Fibroblast of upper back skin (primary cell): ENCODE results near the gene TRIM21.
A peak's percentile ranks its signal among the peaks of the same experiment; 100 is the strongest.
"Not testable (repeated sequence)": the region's sequence is repeated elsewhere in the genome, so short reads cannot be mapped to it uniquely, and the experiment has no call there.

ENCODE experiments used
- DNase-seq: peaks from one replicate; pipeline ENCODE4 v3.0.0-alpha.2; 2013

The TRIM21 gene

DNA sequence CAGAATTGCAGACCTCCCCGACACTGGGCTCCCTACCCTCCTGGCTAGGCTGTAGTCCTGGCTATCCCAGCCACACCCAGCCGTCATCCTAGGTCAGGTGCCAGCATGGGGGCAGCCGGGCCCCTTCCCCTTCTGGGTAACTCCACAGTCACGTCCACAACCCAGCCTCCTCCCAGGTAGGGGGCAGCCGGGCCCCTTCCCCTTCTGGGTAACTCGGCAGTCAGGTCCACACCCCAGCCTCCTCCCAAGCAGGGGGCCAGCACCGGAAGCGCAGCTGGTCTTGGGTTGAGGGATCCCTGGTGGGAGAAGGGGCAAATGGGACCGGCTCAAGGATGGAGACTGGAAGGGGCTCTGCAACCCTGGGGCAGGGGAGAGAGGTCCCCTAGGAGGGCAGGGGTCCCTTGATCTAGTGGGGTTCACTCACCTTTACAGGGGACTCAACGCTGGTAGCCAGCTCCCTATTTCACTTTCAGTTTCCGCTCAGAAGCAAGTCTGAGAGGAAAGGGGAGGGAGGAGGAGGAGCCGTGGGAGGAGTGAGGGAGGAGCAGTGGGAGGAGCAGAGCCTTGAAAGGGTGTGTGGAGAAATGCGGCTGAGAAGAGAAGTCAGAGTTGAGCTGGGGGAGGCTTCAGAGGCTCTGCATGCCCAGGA, at the start of gene TRIM21:
Gene TRIM21, minus strand, starts transcription at position 494 of the 649 bp plus-strand sequence. CDS start 3,293 bp downstream, outside the sequence.
- peak; percentile 80 for DNase-seq

DNA sequence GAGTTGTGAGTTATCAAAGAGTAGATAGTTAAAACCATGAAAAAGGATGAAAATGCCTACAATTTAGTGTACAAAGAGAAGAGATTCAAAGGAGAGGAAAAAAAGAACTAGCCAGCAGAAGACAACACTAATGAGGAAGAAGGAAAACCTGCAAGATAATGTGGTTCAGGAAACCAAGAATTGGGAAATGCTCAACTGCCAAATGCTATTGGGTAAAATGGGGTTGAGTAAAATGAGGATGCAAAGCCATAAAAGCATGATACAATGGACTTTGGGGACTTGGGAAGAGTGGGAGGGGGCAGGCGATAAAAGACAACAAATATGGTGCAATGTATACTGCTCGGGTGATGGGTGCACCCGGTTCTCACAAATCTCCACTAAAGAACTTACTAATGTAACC, 48.0 kb upstream of the TRIM21 start:
- no peak for DNase-seq

DNA sequence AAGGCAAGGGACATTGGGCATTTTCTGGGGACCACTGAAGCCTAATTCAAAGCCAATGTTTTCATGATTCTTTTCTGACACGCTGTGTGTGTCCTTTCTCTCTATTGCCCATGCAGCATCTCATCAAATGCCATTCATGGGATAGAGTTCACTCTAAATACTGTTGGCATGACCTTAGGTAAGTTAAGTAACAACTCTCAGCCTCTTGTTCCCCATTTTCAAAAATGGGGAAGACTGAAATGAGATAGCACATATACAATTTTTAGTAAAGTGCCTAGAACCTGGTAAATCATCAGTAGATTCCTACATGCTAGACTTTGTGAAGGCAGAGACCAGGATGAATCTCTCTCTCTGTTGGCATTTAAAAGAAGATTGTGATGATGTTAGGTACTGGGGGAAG, 42.9 kb upstream of the TRIM21 start:
- no peak for DNase-seq

DNA sequence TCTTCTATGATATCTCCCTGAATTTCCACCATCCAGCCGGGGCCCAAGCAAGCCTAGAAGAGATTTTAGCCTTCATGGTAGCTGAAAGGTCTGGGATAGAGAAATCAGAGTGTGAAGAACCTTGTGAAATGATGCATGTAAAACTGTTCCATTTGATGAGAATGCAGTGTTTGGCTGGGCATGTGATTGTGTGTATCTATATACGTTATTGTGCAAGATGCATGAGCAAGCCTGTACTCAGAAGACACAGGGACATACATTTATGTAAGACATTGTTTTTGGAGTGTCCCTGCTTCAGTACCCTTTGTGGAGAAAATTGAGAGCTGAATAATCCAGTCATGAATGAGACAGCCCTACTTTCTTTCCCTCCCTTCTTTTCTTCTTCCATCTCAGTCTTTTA, 40.4 kb upstream of the TRIM21 start:
- DNase-seq: no peak

DNA sequence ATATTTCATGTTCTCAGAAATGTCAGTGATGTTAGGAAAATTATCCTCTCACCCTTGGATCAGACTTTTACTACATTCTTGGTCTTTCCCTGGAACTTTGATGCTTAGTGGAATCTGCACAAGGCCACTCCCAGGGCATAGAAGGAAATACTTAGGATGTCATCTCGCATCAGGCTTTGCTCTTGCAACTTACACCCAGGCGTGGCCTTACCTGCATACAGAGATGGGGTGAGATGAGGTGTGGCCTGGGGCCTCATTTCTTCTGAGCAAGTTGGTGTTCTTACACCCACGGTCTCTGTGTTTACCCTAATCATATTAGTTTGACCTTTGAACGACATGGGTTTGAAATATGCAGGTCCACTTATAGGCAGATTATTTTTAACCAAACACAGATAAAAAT, 36.5 kb upstream of the TRIM21 start:
- DNase-seq: no peak

DNA sequence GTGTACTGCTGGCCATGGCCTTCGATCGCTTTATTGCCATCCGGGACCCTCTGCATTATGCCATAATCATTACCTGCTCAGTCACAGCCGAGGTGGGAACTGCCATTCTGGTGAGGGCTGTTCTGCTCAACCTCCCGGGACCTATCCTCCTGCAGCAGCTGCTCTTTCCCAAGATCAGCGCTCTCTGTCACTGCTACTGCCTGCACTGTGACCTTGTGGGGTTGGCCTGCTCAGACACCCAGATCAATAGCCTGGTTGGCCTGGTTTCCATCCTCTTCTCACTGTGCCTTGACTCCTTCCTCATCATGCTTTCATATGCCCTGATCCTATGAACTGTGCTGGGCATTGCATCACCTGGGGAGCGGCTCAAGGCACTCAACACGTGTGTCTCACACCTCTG, 24.9 kb upstream of the TRIM21 start:
- DNase-seq: no peak

DNA sequence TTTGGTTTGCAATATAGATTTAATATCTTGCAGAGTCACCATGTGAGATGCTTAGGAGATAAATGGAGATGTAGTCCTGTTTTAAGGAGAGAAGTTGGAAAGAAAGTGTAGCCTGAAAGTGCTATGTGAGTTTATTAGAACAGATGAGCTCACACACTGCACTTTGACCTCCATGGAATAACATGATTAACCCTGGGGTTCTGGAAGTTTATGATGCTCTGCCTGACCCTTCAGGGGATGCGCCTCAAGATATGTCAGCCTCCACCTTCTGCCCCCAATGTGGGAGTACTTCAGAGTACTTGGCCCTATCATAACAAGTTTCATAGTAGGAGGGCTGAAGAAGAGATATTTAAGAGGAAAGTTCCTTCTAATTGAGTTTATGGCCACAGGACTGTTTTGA, 23.3 kb upstream of the TRIM21 start:
- no peak for DNase-seq

DNA sequence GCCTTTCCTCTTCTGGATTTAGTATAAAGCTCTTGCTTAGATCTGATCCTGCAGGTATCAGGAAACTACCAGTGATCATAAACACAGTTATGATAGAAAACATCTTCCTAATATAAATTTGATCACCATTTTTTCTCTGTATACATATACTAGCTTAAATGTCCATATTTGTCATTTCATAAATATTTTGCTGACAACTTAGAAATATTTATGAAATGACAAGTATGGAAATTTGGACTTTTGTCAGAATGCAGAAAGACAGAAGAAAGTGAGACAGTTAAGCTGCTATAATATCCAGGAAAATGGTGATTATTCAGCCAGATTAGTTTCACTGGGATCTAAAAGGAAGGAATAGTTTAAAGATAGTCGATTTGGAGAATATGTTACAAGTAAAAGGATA, 22.8 kb upstream of the TRIM21 start:
- DNase-seq: no peak

DNA sequence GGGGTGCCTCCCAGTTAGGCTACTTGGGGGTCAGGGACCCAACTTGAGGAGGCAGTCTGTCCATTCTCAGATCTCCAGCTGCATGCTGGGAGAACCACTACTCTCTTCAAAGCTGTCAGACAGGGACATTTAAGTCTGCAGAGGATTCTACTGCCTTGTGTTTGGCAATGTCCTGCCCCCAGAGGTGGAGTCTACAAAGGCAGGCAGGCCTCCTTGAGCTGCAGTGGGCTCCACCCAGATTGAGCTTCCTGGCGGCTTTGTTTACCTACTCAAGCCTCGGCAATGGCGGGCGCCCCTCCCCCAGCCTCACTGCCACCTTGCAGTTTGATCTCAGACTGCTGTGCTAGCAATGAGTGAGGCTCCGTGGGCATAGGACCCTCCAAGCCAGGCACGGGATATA, 12.7 kb upstream of the TRIM21 start:
- not testable (repeated sequence) for DNase-seq

DNA sequence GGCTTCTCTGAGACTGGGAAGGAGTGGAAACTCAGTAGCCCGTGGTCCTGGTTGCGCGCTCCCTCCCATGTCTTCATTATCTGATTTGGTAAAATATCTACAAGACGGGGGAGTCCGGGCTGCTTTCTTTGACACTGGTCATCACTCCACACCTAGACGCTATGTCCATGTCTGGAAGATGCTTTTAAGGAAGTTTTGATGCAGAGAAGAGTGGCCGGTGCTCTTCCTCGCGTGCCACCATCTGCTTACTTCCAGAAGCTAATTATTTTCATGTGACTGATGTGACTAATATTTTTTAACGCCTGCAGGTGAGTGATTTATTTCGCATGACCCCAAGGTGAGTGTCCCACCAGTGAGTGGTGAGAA, 339 bp upstream of the TRIM21 start:
- DNase-seq: no peak

DNA sequence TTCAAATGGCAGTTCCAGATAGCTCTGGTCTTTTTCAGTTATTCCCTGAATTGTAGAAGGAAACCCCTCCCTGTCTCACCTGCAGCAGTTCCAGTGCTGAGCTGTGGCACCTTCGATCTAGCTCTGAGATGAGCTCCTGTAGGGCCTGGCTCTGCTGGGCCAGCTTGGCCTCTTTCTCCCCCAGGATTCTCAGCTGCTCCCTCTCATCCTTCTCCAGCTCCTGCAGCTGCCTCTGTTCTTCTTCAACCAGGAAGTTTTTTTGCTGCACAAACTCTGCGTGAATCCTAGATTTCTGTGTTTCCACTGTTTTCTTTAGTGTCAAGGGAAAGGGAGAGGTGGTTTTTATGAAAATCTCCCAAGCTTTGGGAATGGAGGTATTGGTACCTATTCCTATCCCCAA, 5.3 kb downstream of the TRIM21 start:
- no peak for DNase-seq

DNA sequence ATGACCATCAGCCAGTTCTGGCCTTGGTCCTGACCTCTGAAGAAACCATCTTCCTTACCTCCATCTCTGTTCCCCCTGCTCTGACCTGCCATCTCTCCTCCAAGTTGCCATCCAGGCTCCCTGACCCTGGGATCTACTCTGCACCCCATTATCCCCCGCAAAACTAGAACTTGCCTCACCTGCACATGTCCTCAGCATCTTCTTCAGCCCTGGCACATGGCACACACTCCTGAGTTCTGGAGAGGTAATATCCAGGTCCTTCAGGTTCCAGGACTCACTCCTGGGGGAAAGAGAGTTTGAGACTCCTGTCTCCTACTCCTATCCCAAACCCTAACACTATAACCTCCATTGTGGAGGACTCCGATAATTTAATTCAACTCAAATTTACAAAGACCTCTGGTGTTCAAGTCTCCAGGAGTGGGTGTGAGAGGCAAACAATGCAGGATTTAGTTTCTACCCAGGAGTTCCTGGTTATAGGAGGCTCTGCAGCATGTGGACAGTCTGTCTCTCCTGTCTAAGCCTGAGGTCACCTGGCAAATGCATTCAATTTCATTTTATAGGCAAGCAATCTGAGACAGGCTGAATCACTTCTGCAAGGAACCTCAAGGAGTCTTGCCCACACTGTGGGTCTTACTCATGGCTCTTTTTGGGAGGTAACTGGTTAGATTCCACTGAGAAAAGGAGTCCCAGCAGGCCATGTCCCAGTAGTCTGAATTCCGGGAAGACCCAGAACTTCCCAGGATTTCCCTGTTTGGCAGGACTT, 7.3 kb downstream of the TRIM21 start:
- DNase-seq: no peak

DNA sequence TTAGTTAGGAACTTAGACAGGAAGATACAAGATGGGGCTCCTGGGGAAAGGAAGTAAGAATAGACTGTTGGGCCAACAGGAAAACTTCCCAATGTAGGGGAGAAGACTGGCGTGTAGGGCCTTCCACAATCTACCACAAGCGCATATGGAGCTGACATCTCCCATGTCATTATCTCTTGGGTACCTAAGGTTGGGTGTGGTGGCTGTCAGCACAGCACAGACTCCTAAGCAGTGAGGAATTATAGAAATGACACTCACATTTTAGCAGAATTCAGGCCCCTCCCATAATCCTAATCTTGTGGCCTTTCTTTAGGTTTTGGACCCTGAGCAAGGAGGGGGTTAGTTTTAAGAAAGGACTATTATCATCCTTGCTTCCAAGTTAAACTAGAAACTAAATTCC, 11.6 kb downstream of the TRIM21 start:
- no peak for DNase-seq

DNA sequence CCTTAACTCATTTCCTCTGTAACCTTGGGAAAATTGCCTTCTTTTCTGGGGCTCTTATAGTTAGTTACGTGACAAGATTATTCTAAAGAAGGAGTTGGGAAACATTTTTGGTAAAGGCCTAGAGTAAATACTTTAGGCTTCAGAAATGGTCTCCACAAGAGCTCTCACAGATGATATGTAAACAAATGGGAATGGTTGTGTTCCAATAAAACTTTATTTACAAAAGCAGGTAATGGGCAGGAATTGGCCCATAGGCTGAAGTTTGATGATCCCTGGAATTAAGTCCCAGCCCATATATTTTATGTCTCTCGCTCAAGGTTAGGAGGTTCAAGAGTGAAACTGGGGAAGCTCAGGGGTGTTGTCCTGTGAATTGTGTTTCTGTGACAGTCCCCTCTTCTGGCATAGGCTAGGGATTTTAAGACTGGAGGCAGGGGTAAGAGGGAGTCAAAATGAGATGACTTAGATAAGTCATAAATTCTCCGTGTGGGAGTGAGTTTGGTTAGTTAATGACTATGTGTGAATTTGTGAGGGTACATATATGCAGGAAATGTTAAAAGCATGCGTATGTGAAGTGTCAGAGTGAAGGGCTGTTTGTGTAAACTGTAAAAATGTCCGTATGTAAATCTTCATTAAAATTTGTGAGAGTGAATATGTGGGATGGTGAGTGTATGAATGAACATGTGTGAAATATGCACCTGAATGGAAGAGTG, 17.9 kb downstream of the TRIM21 start:
- no peak for DNase-seq

DNA sequence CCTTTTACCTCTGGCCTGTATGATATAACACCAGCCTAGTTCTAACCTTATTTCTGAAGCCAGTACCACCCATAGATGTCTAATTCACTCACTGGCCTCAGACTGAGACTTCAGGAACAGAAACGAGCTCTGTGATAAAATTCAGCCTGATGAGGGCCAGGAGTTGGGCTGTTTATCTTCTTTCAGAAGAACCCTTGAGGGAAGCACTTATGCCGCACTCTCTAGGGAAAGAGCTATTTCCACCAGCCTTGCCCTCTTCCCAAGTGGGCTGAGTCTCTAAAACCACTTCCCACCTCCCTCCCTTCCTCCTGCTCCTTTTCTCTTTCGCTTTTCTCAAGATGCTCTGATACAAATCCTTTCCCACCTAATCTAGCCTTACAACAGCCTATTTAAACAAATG, 23.3 kb downstream of the TRIM21 start:
- no peak for DNase-seq

DNA sequence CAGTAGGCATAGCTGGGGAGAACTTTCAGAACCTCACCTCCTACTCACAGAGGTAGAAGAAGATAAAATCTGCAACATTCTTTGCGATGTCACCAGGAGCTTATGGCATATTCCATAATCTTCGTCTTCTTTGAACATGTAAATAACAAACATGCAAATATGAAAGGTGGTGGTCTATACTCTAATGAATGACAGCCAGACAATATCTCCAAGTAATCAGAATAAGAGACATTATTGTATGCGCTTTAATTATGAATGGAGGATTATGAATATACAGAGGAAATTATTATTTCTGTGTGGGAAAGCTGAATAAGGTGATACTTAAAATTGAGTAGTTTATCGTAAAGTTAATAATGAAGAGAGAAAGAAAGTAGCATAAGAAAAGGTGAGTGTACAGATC, 25.2 kb downstream of the TRIM21 start, which contains the start of gene OR52B4:
Gene OR52B4, minus strand, starts transcription at position 101 of the 400 bp plus-strand sequence. Its CDS starts 91 bp downstream, at position 10.
- DNase-seq: no peak

DNA sequence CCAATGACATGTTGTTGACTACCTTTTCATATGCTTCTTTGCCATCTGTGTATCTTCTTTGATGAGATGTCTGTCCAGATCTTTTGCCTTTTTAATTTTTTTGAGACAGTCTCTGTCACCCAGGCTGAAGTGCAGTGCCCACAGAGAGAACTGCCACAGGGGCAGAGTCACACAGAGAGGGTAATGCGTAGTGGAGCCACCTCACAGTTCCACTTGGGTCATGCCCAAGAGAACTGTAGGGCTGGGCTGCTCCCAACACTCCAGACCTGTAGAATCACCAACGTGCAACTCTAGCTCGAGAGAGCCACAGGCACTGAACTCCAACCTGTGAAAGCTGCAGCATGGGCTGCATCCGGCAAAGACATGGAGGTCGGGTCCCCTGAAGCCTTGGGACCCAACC, 45.4 kb downstream of the TRIM21 start:
- not testable (repeated sequence) for DNase-seq

DNA sequence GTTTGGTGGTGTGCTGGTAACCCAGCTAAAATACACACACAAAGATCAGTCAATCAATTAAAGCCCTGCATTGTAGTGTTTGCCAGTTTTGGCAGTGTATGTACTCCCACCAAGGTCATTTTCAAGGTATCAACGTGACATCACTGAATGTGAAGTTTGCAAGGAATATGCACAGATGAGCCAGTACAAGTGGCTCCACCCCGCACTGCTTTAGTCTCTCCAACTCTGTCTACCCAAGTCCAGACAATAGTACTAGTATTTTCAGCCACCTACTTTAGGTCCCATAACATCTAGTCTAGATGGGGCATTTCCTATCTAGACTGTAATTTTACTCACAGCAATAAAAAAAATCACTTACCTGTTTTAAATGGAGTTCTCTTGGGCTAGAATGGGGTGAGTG, 48.1 kb downstream of the TRIM21 start:
- DNase-seq: not testable (repeated sequence)
